Amygdala (tissue), 56 donors: ENCODE measurements around the gene TGM2.

ENCODE experiments used
- DNase-seq, 56 donors: peaks; one replicate each; lab custom pipeline; 2025; lab: John Stamatoyannopoulos, UW

TGM2 gene

DNA sequence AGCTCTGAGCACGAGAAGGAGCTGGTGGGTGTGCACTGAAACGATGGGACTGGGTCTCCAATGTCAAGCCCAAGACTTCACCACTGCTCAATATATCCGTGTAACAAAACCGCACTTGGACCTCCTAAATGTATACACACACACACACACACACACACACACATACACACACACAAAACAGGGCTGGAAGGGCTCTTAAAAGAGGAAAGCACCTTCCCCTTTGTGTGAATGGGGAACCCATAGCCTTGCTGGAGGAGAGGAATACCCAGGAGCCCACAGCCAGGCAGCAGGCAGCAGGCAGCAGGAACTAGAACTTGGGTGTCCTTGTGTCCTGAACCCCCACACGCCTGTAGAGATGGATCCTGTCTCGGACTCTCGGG is 29.8 kb downstream of the TGM2 start:
- no peak for DNase-seq

DNA sequence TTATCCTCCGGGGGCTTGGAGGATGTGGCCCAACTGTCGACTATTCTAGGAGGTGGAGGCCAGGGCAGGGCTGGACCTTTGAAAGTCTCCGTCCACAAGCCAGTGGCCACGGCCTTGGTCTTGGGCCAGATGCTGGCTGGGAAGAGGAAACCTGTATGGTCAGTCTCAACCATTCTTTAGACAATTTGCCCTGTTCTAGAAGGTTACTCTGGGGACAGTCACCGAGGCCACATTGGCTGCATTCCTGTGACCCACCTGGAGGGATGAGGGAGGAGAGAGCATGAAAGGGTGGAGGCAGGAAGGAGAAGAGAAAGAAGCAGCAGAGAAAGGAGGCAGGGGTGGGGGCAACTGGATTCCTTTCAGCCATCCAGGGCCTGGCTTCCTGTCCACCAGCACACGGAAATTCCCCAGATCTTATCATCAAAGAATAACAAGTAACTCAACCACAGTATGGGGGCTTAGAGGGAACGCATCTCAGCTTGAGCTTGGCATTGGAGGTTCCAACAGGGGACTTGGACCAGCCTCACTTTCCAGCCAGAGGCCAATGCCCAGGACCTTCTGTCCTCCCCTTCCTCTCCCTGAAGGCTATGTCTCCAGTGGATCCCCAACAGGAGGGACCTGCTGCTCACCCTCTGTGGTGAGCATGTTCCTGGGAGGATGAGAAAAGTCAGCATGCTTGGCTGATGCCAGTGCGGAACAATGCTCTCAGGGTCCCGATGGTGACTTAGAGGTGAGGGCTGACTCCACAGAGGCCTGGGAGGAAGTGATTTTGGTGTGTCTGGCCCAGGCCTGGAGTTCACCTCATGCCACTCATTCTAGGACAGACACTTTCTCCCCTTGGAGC is 30.4 kb downstream of the TGM2 start:
- DNase-seq, result no peak

DNA sequence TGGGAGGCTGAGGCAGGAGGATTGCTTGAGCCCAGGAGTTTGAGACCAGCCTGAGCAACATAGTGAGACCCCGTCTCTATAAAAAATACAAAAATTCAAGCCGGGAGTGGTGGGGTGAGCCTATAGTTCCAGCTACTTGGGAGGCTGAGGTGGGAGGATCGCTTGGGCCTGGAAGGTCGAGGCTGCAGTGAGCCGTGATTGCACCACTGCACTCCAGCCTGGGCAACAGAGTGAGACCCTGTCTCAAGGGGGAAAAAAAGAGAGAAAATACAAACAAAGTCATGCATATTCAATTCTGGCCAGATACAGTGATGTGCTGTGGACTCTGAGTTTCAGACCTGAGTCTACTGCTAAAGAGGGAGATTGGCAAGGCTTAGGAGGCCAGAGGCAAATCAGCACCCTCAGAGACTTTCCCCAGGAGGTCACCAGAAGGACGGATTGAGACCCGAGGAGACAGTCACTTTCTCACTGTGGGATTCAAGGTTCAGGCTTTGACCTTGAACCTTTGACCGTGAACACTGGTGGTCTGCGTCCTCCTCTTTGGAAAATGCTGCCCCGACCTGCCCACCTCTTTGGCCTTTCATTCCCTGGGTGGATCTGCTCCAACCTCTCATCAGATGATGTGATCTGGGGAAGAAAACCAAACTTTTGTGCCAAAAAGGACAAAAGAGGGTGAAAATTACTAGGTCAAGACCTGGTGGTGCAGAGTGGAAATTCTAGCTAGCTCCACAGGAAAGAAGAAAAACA is 31.2 kb downstream of the TGM2 start:
- no peak for DNase-seq

DNA sequence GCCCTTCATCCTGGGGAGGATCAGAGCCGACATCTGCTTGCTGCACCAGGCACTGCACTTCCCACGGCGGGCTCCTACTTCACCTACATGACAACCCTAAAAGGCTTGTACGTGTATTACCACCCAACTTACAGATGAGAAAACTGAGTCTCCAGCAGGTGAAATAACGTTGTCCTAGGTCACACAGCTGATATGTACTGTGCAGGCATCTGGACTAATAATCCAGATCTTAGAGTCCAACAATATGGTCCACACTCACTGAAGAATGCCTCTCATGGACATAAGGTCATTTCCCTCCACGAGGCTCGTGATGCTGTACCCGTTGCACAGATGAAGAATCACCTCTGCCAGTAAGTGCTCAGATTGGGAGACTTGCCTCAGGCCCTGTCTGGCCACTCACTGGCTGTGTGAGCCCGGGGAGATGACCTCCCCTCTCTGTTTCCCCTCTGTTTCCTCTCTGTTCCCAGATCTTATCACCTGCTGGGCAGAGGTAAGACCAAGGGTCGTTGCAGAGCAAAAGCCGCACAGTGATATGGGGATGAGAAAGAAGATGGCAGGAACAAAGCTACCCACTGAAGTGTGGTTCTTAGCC is 32.1 kb downstream of the TGM2 start:
- no peak for DNase-seq

DNA sequence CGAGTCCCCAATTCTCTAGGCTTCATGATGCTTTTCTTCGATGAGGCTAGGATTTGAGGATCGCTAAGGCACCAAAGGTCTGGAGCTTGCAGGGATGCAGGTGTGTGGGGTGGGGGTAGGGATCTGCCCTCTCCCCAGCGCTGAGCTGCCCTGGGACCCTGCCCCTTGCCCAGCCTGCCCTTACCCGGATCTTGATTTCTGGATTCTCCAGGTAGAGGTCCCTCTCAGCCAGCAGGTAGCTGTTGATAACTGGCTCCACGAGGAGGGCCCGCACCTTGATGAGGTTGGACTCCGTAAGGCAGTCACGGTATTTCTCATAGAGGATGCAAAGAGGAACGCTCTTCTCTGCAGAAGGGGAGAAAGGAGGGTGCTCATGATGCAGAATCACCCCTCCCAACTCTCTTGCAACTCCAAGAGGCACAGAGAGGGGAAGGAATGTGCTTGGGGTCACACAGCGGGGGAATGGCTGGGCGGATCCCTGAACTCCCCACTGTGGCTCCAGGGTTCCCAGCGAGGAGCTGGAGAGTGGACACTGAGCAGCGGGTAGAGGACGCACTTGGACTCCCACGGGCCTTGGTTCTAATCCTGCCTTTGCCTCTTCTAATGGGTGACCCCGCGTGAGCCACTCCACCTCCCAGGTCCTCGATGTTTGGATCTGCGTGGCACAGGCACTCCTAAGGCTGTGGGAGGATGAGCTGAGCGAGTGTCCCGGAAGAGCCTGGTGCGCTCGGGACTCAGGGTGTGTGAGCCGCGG is 32.7 kb downstream of the TGM2 start:
- no peak for DNase-seq

DNA sequence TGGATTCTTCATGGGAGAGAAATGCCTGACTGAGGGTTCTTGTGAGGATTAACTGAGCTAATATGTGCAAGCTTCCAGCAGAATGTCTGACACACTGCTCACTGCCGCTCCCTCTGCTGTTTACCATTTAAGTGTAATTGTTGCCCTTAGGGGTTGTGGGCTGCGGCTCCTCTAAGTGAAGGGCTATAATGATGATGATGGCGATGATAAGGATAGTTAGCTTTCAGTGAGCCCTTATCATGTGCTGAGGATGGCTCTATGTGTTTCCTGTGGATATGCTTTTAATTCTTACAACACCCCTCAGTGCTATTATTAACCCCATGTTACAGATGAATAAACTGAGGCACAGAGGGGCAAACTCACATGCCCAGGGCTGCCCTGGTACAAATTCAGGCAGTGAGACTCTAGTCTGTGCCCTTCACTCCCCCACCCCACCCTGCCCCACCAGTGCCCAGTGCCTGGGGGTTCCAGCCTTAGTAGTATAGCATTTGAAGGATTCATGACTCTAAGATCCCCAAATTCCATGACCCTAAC is 33.4 kb downstream of the TGM2 start:
- DNase-seq, result no peak

DNA sequence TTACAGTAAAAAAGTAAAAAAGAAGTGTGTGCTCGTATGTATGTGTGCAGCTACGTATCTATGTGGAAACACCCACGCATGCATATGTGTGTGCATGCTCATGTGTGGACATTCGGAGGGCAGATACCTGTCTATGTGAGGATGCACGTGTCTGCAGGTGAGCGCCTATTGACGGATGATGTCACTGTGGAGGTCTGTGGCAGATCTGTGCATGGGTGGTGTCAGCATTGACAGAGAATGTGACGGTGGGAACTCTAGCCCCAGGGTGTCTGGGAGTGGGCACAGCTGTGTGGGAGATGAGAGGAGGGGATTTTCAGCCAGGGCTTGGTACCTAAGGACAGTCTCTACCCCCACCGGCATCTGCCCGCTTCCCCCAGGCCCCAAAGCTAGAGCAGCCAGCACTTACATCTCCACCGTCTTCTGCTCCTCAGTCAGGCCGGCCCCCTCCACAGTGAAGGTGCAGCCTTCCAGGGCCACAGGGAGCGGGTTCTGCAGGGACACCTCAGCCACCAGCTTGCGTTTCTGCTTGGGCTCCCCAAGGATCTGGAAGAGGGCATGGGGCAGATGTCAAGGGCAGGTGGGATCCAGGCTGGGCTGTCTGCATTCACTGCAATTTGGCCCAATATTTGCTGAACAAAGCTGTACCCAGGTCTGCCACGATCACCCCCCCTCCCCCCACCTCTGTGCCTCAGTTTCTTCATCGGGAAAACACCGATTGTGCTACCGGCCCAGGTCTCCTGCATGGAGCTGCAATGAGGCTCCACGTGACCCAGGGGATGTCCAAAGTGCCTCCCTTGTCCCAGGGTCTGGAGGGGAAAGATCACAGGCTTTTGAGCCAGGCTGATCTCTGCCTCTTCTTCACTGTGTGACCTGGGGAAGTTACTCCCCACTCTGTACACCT is 34.1 kb downstream of the TGM2 start:
- no peak for DNase-seq

DNA sequence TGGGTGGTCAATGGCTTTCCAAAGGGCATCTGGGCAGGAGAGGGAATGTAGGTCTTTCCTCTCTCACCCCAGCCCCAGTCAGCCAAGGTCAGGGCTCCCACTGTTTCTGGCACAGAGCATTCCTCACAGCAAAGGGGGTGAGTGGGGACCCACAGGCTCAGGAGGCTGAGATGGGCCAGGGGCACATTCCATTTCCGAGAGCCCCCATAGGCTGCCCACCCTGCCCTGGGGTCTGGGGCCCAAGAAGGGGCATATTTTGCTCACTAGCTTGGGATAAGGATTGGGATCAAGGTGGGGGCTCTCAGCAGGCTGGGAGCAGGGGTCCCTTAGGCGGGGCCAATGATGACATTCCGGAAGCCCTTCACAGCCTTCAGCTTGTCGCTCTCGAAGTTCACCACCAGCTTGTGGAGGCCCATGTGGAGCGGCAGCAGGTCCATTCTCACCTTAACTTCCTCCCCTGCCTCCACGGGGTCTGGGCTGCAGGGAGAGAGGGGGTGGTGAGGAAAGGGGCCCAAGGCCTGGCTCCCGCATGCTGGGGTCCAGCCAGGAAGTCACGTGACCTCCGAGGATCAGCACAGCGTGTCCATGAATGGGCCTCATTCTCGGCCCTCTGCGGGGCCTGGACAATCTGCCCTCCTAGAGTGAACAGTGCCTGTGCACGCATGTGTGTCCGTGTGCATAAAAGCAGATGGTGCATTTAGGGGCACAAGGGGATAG is 35.0 kb downstream of the TGM2 start:
- DNase-seq, result no peak

DNA sequence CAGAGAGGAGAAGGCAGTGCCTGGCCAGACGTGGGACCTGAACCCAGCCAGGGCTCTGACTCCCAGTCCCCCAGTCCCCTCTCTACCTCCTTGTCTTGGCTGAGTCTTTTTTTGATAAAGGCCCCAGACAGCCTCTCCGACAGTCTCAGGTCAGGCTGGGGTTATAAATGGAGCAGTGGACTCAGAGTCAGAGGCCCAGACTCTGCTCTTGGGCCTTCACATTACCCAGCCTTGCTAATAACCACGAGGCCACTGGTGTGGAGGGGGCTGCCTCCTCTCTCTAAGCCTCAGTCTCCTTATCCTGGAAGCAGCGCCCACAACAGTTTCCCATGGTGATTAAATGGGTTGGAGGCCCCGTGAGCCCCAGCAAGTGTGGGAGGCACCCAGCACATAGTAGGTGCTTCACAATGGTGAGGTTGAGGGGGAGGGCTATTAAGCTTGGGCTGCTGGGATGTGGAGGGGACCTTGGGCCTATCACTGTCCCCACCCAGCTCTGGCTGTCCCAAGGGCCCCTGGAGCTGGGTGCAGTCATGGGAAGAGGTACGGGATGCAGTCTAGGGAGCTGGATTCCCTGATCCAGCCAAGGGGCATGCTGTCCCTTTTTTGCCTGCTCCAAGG is 35.7 kb downstream of the TGM2 start:
- DNase-seq, result no peak

DNA sequence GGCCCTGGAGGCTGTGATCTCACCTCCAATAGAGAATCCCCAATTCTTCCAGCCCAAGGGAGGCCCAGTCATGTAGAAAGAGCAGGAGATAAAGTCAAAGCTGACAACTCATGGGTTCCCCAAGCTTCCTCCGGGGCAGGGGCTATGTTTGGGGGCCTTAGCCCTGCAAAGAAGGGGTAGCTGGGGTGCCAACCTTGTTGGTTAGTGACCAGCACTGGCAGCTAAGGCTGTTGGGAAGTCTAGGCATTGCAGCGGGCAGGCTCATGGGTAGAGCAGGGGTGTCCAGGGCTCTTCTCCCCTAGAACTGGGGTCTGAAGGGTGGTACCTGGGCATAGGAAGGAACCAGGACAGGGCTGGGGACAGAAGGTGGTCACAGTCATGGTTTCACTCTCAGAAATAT is 36.4 kb downstream of the TGM2 start:
- no peak for DNase-seq

DNA sequence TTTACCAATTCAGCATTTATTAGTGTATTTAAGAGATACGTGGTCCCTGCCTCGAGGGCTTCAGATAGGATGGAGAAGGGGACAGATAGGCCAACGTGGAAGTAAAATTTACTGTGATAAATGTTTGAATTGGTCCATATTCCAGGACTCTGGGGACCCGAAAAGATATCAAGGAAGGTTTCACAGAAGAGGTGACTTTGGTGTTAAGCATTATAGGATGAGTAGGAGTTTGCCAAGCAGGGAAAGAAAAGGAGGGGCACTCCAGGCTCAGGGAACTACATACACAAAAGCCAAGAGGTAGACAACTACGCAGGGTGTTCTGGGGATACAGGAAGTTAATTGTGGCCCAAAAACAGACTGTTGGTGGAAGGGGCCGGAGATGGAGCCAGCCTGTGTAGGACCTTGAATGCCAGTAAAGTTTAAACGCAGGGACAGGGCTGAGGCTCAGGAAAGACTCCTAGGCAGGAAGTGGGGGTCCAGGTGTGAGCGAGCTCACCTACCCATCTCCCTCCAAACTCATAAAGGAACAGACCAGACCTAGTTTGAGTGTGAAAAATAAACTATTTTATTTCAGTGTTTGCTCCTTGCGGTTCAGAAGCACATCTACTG is 37.0 kb downstream of the TGM2 start:
- DNase-seq, result no peak

DNA sequence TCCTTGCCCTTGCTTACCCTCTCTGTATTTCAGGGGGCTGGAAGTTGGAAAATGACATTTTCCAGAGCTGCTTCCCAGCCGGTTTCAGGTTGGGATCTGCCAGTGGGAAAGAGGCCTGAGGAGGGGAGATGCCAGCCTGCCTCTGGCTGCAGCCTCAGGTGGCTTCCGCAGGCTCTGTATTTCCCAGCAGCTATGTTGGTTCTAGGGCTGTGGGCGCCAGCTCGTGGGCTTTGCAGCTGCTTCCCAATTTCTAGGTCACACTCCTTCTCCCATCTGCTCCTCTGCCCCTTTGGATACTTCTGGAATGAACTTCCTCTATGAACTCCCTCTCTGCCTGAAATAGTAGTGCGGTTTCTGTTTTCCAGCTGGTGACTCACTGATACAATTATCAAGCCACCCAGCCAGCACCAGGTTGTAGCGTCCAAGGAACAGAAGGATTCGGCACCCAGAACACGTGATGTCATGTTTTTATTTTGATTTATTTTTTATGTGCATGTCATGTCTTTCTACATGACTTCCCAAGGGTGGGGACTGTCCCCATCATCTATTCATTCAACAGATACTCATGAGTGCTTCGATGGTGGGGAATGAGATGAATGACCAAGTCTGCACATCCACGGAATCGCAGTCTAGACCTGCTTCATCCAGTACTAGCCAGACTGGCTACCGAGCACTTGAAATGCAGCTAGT is 38.0 kb downstream of the TGM2 start:
- DNase-seq, result peak in 2 of 56 donors; percentile 7 to 11

DNA sequence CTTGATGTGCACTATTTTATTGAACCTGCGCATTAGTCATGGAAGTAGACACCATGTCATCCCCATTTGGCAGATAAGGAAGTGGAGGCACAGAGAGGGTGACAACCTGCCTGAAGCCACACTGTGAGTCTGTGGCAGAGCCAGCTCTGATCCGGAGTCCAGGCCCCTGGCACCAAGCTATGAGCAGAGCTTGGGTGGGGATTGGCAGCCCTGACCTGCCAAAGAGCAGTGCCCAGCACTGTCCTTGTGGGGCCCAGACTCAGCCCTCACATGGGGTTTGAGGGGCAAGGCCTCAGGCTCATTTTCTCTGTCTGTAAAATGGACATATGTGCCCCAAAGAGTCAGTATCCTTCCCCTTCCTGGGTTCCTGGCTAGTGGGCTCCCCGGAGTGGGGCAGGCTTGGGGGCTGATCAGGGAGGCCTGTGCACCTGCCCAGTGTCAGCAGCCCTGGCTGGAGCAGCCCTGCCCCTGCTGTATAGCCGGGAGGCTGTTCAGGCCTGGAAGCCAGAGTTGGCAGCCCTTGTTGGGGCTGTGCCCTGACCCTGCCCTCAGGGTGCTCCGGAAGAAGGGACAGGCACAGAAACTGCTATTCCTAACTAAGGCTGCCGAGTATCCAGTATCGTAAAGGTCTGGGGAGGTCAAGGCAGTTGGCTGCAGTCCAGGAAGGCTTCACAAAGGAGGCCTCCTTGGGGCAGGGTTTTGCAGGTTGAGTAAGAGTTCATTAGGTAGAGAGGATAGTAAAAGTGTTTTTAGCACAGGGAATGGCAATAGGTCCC is 38.7 kb downstream of the TGM2 start:
- no peak for DNase-seq

DNA sequence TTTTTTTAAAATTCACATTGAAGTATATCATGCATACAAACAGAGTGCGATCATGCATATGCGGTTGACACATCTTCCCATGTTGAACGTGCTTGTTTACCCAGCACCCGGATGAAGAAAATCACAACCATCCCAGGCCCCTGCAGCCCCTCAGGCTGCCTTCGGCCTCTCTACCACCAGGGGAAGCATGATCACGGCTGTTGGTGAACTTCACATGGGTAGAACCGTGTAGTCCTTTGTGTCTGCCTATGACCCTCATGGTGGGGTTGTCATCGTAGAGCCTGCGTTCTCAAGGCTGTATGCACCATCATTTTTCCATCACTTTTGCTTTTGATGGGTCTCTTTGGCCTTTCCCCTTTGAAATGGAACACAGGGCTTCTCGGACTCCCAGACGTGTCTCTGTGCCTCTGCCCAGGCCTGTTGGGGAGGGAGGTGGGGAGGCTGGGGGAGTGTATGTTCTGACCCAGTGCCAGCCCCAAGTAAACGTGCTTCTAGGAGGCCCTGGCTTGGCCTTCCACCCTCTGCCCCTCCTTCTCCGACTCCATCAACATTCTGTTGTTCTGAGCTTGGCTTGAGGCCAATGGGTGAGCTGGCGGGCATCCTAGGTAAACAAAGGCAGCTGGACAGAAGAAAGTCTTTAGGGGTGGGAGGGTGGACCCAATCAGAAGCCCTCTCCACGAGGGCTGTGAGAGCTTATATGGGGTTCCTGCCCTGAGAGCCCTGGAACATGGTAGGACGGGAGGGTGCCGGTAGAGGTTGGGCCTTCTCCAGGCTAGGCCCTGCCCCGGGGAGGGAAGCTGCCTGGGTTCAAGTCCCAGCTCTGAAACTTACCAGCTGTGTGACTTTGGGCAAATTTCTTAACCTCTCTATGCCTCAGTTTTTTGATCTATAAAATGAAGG is 39.7 kb downstream of the TGM2 start:
- DNase-seq, result peak in 3 of 56 donors; percentile 9 to 69 (median 16)

DNA sequence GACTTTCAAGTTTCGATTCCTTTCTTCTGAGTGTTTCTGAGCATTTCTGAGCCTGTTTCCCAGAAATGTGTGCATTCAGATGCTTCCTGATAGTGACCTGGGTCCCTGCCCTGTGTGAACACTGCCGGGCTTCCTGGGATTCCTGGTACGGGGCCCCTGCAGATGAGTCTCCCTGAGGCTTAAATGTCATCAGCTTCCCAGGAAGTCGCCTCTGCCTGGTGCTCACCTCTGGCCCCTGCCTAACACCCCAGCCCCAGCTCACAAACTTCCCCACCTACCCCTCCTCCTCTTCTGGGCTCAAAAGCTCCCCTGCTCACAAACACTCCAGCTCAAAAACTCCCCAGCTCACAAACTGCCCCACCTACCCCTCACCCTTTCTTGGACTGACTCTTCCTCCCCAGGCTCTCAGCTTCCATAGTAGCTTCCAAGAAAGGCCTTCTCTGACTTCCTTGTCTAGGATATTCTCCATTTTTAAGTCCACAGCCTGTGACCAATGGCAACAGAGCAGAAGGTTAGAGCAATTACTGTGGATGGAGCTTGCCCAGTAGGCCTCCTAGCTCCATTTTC is 42.0 kb downstream of the TGM2 start:
- DNase-seq, result no peak
